GM23248 (cell line): ENCODE measurements around the gene SMC6. TPM values are rescaled to one million over a fixed set of nuclear protein-coding genes. Genes with fewer than 3 reads are reported as not detected.

ENCODE experiments used
- DNase-seq: peaks from one replicate; pipeline ENCODE4 v3.0.0-alpha.2; 2015
- H2AFZ ChIP-seq: fragments of 200-600 bp; sonication (generic); 2 replicates; pipeline ENCODE4 v1.6.1; 2016; ENCODE audit warnings: antibody characterized with exemption
- H3F3A ChIP-seq: fragments of 200-600 bp; sonication (generic); 2 replicates; pipeline ENCODE4 v1.6.1; 2016; ENCODE audit warnings: mild to moderate bottlenecking, antibody characterized with exemption, mixed run types; ENCODE audit not compliant: insufficient read depth
- H3K27ac ChIP-seq: fragments of 200-600 bp; sonication (generic); 2 replicates; pipeline ENCODE4 v1.5.1; 2016; ENCODE audit warnings: mild to moderate bottlenecking
- H3K27me3 ChIP-seq: fragments of 200-600 bp; sonication (generic); replicated peaks from 2 replicates; pipeline ENCODE4 v1.6.1; 2016; ENCODE audit warnings: mild to moderate bottlenecking; ENCODE audit not compliant: insufficient read depth
- H3K36me3 ChIP-seq: fragments of 200-600 bp; sonication (generic); 2 replicates; pipeline ENCODE4 v1.6.1; 2016; ENCODE audit warnings: low read depth, mild to moderate bottlenecking
- H3K4me1 ChIP-seq: fragments of 200-600 bp; sonication (generic); 2 replicates; pipeline ENCODE4 v1.6.1; 2016; ENCODE audit warnings: mild to moderate bottlenecking; ENCODE audit not compliant: insufficient read depth
- H3K4me2 ChIP-seq: fragments of 200-600 bp; sonication (generic); one replicate; pipeline ENCODE4 v1.6.1; 2016; ENCODE audit warnings: mild to moderate bottlenecking; ENCODE audit not compliant: unreplicated experiment
- H3K4me3 ChIP-seq: fragments of 200-600 bp; sonication (generic); 2 replicates; pipeline ENCODE4 v1.5.1; 2016; ENCODE audit warnings: mild to moderate bottlenecking
- H3K79me2 ChIP-seq: fragments of 200-600 bp; sonication (generic); 2 replicates; pipeline ENCODE4 v1.6.1; 2016; ENCODE audit warnings: mild to moderate bottlenecking; ENCODE audit not compliant: insufficient read depth
- H3K9ac ChIP-seq: fragments of 200-600 bp; sonication (generic); 2 replicates; pipeline ENCODE4 v1.6.1; 2016; ENCODE audit warnings: mild to moderate bottlenecking
- H3K9me2 ChIP-seq: fragments of 200-600 bp; sonication (generic); 2 replicates; pipeline ENCODE4 v1.6.1; 2016; ENCODE audit warnings: mixed run types, mild to moderate bottlenecking, moderate library complexity; ENCODE audit not compliant: insufficient read depth
- H3K9me3 ChIP-seq: fragments of 200-600 bp; sonication (generic); one replicate; pipeline ENCODE4 v1.6.1; 2017; ENCODE audit warnings: low read depth
- H4K20me1 ChIP-seq: fragments of 200-600 bp; sonication (generic); 2 replicates; pipeline ENCODE4 v1.6.0; 2016; ENCODE audit not compliant: insufficient read depth
- EZH2 ChIP-seq: fragments of 200-600 bp; sonication (generic); IDR thresholded peaks from 2 replicates; pipeline ENCODE4 v1.6.1; 2018; ENCODE audit warnings: antibody characterized with exemption, mild to moderate bottlenecking; ENCODE audit not compliant: insufficient read depth, poor library complexity, severe bottlenecking
- EZH2phosphoT487 ChIP-seq: fragments of 200-600 bp; sonication (generic); IDR thresholded peaks from 2 replicates; pipeline ENCODE4 v1.6.1; 2018; ENCODE audit warnings: antibody characterized with exemption, moderate library complexity, mild to moderate bottlenecking, low read depth; ENCODE audit not compliant: insufficient read depth
- WGBS, 2 experiments: methylation state at CpG; one replicate each; pipeline ENCODE4 v1.1.6; 2015 to 2017; ENCODE audit warnings: low lambda C conversion rate in 2 of 2, low coverage in 1 of 2; ENCODE audit errors: missing lambda C conversion rate in 2 of 2; 5-methylcytosine and 5-hydroxymethylcytosine counted together
- in situ Hi-C: fragments of 300-500 bp; cut with MboI; formaldehyde crosslinking; loops from 2 replicates; pipeline ENCODE4 v1.15.0; 2020
- polyA plus RNA-seq: library from polyadenylated mRNA; unstranded; fragments of >200 nt; fragmentation: Nextera tagmentation; extraction: Ambion mirVana; gene quantifications from 2 replicates; pipeline ENCODE4 v1.2.1, GENCODE V29; 2016
- total RNA-seq: library from RNA; depleted of rRNA; stranded (reverse); fragments of >200 nt; shearing (Covaris generic); gene quantifications from 2 replicates; pipeline ENCODE4 v1.2.3, GENCODE V29; 2014

SMC6 gene
- total and polyA plus RNA-seq, 2 experiments from 2014 or later: 20.9 to 22.0 TPM

GRCh38 chr2:17752892-17753802, 463 bp downstream of the SMC6 start:
- peak overlapping the region; percentile 96 for H3K4me3 ChIP-seq
- peak overlapping the region; percentile 91 for H3K9ac ChIP-seq
- peaks cover 6% of the 10 kb centered on the region; the same call in 1 of the 2 replicates for H3F3A ChIP-seq
- H3K4me2 ChIP-seq: peak overlapping the region; percentile 97
- H3K36me3 ChIP-seq: no peaks in the 10 kb centered on the region
- H3K27ac ChIP-seq: peak overlapping the region; percentile 95
- no peaks in the 10 kb centered on the region for H4K20me1 ChIP-seq
- 1 to 3% methylated on average over 40 to 48 of the region's 70 CpGs for WGBS, 2 experiments
- no peaks in the 10 kb centered on the region for H3K9me2 ChIP-seq
- peak overlapping the region; percentile 87 for H2AFZ ChIP-seq
- in situ Hi-C loops: no loop called here
- no peaks in the 10 kb centered on the region for H3K27me3 ChIP-seq
- peaks cover 91% of the 10 kb centered on the region for H3K79me2 ChIP-seq
- no peaks in the 10 kb centered on the region for H3K9me3 ChIP-seq
- DNase-seq: peak; percentile 64
- peaks cover 38% of the 10 kb centered on the region for H3K4me1 ChIP-seq
- TF ChIP-seq EZH2phosphoT487 (no peak), EZH2 (no peak)

GRCh38 chr2:17752246-17752645, 1.4 kb downstream of the SMC6 start:
- TF ChIP-seq EZH2phosphoT487: no peak
- no peak for TF ChIP-seq EZH2
- H3K36me3 ChIP-seq: no peaks in the 10 kb centered on the region
- no peak overlapping the region for H3K27ac ChIP-seq
- H3K27me3 ChIP-seq: no peaks in the 10 kb centered on the region
- in situ Hi-C loops: no loop called here
- H3K4me1 ChIP-seq: peaks cover 37% of the 10 kb centered on the region
- peaks cover 6% of the 10 kb centered on the region; the same call in 1 of the 2 replicates for H3F3A ChIP-seq
- H4K20me1 ChIP-seq: no peaks in the 10 kb centered on the region
- peak overlapping the region; percentile 91 for H3K9ac ChIP-seq
- peak overlapping the region; percentile 97 for H3K4me2 ChIP-seq
- no peaks in the 10 kb centered on the region for H3K9me2 ChIP-seq
- 51 to 53% methylated on average over 3 of the region's 3 CpGs for WGBS, 2 experiments
- no peaks in the 10 kb centered on the region for H3K9me3 ChIP-seq
- H3K79me2 ChIP-seq: peaks cover 91% of the 10 kb centered on the region
- H3K4me3 ChIP-seq: peak overlapping the region; percentile 96
- DNase-seq: no peak
- H2AFZ ChIP-seq: peak overlapping the region; percentile 87

GRCh38 chr2:17749753-17750438, 3.7 kb downstream of the SMC6 start:
- no peak overlapping the region for H2AFZ ChIP-seq
- no peak overlapping the region for H3K4me2 ChIP-seq
- no peaks in the 10 kb centered on the region for H3K9me2 ChIP-seq
- peaks cover 91% of the 10 kb centered on the region for H3K79me2 ChIP-seq
- TF ChIP-seq EZH2 (no peak), EZH2phosphoT487 (no peak)
- no peak overlapping the region for H3K27ac ChIP-seq
- in situ Hi-C loops: no loop called here
- H3F3A ChIP-seq: peaks cover 4% of the 10 kb centered on the region; the same call in 1 of the 2 replicates
- 93 to 98% methylated on average over 2 of the region's 2 CpGs for WGBS, 2 experiments
- no peak overlapping the region for H3K4me3 ChIP-seq
- H3K9me3 ChIP-seq: no peaks in the 10 kb centered on the region
- no peak for DNase-seq
- 0 out of 2 replicates have a peak, but pooled peaks cover 1% of the 10 kb centered on the region for H3K36me3 ChIP-seq
- H4K20me1 ChIP-seq: no peaks in the 10 kb centered on the region
- H3K9ac ChIP-seq: no peak overlapping the region
- H3K27me3 ChIP-seq: no peaks in the 10 kb centered on the region
- H3K4me1 ChIP-seq: peaks cover 14% of the 10 kb centered on the region

- Histone ChIP-seq H3K79me2 (peaks cover 95% of the 10 kb centered on the region), H3K9me3 (no peaks in the 10 kb centered on the region), H3K36me3 (peaks cover 13% of the 10 kb centered on the region), H3K9me2 (no peaks in the 10 kb centered on the region), H2AFZ (no peak overlapping the region), H3K4me2 (no peak overlapping the region), H4K20me1 (no peaks in the 10 kb centered on the region), H3F3A (no peaks in the 10 kb centered on the region), H3K4me1 (peaks cover 12% of the 10 kb centered on the region; the same call in 1 of the 2 replicates), H3K9ac (no peak overlapping the region), H3K4me3 (no peak overlapping the region), H3K27me3 (no peaks in the 10 kb centered on the region), H3K27ac (no peak overlapping the region)
- 94 to 96% methylated on average over 6 of the region's 6 CpGs for WGBS, 2 experiments
- DNase-seq: no peak
- no peak for TF ChIP-seq EZH2phosphoT487
- TF ChIP-seq EZH2: no peak
- in situ Hi-C loops: no loop called here
Observed at GRCh38 chr2:17748745-17749144, 4.9 kb downstream of the SMC6 start.
